NCI-H146 treated with DMSO at 0.1 percent for 48 hours (cell line): Measurements from ENCODE around the gene GPC2.

ENCODE experiments used
- DNase-seq: peaks from one replicate; lab custom pipeline; 2025; ENCODE audit not compliant: unreplicated experiment; lab: John Stamatoyannopoulos, UW

Gene GPC2

GRCh38 chr7:100122067-100122466 lies 55.1 kb downstream of the GPC2 start:
- no peak for DNase-seq

GRCh38 chr7:100120733-100121036 lies 56.5 kb downstream of the GPC2 start:
- no peak for DNase-seq

- no peak for DNase-seq
Measured at GRCh38 chr7:100119970-100120732, 57.0 kb downstream of the GPC2 start.
